ENCODE data around the gene DENND6B. TPM values are rescaled to one million over a fixed set of nuclear protein-coding genes. Genes with fewer than 3 reads are reported as not detected.

The DENND6B gene
- total and polyA plus RNA-seq, 2 experiments from 2014 or later, result 0.71 to 1.3 TPM

DNA sequence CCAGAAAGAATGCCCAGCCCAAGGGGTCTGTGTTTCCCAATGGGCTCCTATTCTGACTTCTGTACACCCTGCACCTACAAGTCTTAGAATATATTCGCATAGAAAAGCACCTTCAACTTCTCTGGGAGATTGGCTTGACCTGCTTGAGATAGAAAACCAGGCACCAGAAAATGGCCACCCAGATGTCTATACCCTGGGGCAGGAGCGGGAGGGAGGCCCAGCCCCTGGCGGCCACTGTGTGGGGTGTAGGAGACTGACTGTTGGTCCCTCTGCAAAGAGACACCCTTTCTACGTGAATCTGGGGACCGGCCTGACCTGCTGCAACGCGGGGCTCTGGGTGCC is 8.5 kb downstream of the DENND6B start:
- H3K27ac Mint-ChIP-seq, result no peak overlapping the region

More for the DNA sequence above, 8.5 kb downstream of the DENND6B start:
- Mint-ChIP-seq H3K4me1 (peaks cover 6% of the 10 kb centered on the region), H3K27me3 (ENCODE audit: insufficient read depth, low read depth, poor library complexity) (peaks cover 7% of the 10 kb centered on the region), H3K36me3 (ENCODE audit: low read depth) (no peaks in the 10 kb centered on the region; the same call in 2 of the 3 replicates), H3K9me3 (no peaks in the 10 kb centered on the region), H3K4me3 (no peak overlapping the region)
- Histone ChIP-seq H3K27me3 (ENCODE audit: insufficient read depth) (no peaks in the 10 kb centered on the region), H3K27ac (ENCODE audit: low read depth) (no peak overlapping the region), H3K9me2 (ENCODE audit: insufficient read depth) (no peaks in the 10 kb centered on the region), H3K4me1 (ENCODE audit: insufficient read depth) (no peaks in the 10 kb centered on the region), H3F3A (replicated peaks; ENCODE audit: low read depth) (no peaks in the 10 kb centered on the region), H3K4me3 (no peak overlapping the region), H3K79me2 (replicated peaks; ENCODE audit: insufficient read depth) (no peaks in the 10 kb centered on the region), H3K4me2 (no peak overlapping the region), H3K36me3 (ENCODE audit: insufficient read depth) (no peaks in the 10 kb centered on the region), H2AFZ (no peak overlapping the region), H4K20me1 (replicated peaks; ENCODE audit: insufficient read depth) (no peaks in the 10 kb centered on the region)
- ATAC-seq (peak; percentile 11), DNase-seq (ENCODE audit: low spot score) (no peak)
- TF ChIP-seq ZNF331 (CRISPR knock-in tag; IDR thresholded peaks at IDR 0.05; ENCODE audit: low read depth), result no peak
- TF ChIP-seq EZH2 (IDR thresholded peaks at IDR 0.05; ENCODE audit: low read depth, unreplicated experiment), result no peak
- TF ChIP-seq ZNF114 (CRISPR knock-in tag; IDR thresholded peaks at IDR 0.05), result no peak
- TF ChIP-seq, protein P1, sequence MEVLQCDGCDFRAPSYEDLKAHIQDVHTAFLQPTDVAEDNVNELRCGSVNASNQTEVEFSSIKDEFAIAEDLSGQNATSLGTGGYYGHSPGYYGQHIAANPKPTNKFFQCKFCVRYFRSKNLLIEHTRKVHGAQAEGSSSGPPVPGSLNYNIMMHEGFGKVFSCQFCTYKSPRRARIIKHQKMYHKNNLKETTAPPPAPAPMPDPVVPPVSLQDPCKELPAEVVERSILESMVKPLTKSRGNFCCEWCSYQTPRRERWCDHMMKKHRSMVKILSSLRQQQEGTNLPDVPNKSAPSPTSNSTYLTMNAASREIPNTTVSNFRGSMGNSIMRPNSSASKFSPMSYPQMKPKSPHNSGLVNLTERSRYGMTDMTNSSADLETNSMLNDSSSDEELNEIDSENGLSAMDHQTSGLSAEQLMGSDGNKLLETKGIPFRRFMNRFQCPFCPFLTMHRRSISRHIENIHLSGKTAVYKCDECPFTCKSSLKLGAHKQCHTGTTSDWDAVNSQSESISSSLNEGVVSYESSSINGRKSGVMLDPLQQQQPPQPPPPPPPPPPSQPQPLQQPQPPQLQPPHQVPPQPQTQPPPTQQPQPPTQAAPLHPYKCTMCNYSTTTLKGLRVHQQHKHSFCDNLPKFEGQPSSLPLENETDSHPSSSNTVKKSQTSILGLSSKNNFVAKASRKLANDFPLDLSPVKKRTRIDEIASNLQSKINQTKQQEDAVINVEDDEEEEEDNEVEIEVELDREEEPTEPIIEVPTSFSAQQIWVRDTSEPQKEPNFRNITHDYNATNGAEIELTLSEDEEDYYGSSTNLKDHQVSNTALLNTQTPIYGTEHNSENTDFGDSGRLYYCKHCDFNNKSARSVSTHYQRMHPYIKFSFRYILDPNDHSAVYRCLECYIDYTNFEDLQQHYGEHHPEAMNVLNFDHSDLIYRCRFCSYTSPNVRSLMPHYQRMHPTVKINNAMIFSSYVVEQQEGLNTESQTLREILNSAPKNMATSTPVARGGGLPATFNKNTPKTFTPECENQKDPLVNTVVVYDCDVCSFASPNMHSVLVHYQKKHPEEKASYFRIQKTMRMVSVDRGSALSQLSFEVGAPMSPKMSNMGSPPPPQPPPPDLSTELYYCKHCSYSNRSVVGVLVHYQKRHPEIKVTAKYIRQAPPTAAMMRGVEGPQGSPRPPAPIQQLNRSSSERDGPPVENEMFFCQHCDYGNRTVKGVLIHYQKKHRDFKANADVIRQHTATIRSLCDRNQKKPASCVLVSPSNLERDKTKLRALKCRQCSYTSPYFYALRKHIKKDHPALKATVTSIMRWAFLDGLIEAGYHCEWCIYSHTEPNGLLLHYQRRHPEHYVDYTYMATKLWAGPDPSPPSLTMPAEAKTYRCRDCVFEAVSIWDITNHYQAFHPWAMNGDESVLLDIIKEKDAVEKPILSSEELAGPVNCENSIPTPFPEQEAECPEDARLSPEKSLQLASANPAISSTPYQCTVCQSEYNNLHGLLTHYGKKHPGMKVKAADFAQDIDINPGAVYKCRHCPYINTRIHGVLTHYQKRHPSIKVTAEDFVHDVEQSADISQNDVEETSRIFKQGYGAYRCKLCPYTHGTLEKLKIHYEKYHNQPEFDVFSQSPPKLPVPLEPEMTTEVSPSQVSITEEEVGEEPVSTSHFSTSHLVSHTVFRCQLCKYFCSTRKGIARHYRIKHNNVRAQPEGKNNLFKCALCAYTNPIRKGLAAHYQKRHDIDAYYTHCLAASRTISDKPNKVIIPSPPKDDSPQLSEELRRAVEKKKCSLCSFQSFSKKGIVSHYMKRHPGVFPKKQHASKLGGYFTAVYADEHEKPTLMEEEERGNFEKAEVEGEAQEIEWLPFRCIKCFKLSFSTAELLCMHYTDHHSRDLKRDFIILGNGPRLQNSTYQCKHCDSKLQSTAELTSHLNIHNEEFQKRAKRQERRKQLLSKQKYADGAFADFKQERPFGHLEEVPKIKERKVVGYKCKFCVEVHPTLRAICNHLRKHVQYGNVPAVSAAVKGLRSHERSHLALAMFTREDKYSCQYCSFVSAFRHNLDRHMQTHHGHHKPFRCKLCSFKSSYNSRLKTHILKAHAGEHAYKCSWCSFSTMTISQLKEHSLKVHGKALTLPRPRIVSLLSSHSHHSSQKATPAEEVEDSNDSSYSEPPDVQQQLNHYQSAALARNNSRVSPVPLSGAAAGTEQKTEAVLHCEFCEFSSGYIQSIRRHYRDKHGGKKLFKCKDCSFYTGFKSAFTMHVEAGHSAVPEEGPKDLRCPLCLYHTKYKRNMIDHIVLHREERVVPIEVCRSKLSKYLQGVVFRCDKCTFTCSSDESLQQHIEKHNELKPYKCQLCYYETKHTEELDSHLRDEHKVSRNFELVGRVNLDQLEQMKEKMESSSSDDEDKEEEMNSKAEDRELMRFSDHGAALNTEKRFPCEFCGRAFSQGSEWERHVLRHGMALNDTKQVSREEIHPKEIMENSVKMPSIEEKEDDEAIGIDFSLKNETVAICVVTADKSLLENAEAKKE (CRISPR knock-in tag; IDR thresholded peaks at IDR 0.05), result no peak
- TF ChIP-seq POLR2AphosphoS5 (IDR thresholded peaks at IDR 0.05; ENCODE audit: low read depth), result no peak
- TF ChIP-seq JUNB (IDR thresholded peaks at IDR 0.05; ENCODE audit: unreplicated experiment), result no peak
- TF ChIP-seq, protein P2, sequence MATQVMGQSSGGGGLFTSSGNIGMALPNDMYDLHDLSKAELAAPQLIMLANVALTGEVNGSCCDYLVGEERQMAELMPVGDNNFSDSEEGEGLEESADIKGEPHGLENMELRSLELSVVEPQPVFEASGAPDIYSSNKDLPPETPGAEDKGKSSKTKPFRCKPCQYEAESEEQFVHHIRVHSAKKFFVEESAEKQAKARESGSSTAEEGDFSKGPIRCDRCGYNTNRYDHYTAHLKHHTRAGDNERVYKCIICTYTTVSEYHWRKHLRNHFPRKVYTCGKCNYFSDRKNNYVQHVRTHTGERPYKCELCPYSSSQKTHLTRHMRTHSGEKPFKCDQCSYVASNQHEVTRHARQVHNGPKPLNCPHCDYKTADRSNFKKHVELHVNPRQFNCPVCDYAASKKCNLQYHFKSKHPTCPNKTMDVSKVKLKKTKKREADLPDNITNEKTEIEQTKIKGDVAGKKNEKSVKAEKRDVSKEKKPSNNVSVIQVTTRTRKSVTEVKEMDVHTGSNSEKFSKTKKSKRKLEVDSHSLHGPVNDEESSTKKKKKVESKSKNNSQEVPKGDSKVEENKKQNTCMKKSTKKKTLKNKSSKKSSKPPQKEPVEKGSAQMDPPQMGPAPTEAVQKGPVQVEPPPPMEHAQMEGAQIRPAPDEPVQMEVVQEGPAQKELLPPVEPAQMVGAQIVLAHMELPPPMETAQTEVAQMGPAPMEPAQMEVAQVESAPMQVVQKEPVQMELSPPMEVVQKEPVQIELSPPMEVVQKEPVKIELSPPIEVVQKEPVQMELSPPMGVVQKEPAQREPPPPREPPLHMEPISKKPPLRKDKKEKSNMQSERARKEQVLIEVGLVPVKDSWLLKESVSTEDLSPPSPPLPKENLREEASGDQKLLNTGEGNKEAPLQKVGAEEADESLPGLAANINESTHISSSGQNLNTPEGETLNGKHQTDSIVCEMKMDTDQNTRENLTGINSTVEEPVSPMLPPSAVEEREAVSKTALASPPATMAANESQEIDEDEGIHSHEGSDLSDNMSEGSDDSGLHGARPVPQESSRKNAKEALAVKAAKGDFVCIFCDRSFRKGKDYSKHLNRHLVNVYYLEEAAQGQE (IDR thresholded peaks at IDR 0.05; ENCODE audit: unreplicated experiment), result no peak
- TF ChIP-seq STAT1 (IDR thresholded peaks at IDR 0.05; ENCODE audit: unreplicated experiment), result no peak
- TF ChIP-seq NANOG (IDR thresholded peaks at IDR 0.05; ENCODE audit: borderline replicate concordance), result no peak
- TF ChIP-seq CREB1 (CRISPR knock-in tag; IDR thresholded peaks at IDR 0.05; ENCODE audit: low read depth), result no peak
- TF ChIP-seq EZH2phosphoT487 (IDR thresholded peaks at IDR 0.05; ENCODE audit: unreplicated experiment), result no peak
- TF ChIP-seq, protein P3, sequence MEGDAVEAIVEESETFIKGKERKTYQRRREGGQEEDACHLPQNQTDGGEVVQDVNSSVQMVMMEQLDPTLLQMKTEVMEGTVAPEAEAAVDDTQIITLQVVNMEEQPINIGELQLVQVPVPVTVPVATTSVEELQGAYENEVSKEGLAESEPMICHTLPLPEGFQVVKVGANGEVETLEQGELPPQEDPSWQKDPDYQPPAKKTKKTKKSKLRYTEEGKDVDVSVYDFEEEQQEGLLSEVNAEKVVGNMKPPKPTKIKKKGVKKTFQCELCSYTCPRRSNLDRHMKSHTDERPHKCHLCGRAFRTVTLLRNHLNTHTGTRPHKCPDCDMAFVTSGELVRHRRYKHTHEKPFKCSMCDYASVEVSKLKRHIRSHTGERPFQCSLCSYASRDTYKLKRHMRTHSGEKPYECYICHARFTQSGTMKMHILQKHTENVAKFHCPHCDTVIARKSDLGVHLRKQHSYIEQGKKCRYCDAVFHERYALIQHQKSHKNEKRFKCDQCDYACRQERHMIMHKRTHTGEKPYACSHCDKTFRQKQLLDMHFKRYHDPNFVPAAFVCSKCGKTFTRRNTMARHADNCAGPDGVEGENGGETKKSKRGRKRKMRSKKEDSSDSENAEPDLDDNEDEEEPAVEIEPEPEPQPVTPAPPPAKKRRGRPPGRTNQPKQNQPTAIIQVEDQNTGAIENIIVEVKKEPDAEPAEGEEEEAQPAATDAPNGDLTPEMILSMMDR (conservative IDR thresholded peaks at IDR 0.05; ENCODE audit: low read depth in 2 of 2), result no peak
- TF ChIP-seq, protein P4, sequence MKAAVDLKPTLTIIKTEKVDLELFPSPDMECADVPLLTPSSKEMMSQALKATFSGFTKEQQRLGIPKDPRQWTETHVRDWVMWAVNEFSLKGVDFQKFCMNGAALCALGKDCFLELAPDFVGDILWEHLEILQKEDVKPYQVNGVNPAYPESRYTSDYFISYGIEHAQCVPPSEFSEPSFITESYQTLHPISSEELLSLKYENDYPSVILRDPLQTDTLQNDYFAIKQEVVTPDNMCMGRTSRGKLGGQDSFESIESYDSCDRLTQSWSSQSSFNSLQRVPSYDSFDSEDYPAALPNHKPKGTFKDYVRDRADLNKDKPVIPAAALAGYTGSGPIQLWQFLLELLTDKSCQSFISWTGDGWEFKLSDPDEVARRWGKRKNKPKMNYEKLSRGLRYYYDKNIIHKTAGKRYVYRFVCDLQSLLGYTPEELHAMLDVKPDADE (IDR thresholded peaks at IDR 0.05), result no peak

Measured in GM23338 (cell line).